Measurements from ENCODE around the gene RTP2.

DNA sequence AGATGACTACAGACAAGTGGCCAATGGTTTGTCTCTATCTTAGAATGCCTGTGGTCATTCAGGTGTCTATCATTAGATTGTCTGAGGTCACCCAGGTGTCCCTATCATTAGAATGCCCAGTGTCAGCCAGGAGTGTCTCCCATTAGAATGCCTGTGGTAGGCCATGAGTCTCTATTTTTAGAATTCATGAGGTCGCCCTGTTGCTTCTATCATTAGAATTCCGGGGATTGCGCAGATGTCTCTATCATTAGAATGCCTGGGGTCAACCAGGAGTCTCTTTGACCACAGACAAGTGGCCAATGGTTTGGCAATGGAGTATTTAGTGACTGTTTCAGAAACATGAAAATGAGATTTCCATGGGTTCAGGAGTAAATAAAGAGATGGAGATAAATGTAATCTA, 7.6 kb downstream of the RTP2 start:
- TF ChIP-seq EZH2 (IDR thresholded peaks at IDR 0.05; ENCODE audit: insufficient read depth, low read length): no peak
- TF ChIP-seq, protein P1, sequence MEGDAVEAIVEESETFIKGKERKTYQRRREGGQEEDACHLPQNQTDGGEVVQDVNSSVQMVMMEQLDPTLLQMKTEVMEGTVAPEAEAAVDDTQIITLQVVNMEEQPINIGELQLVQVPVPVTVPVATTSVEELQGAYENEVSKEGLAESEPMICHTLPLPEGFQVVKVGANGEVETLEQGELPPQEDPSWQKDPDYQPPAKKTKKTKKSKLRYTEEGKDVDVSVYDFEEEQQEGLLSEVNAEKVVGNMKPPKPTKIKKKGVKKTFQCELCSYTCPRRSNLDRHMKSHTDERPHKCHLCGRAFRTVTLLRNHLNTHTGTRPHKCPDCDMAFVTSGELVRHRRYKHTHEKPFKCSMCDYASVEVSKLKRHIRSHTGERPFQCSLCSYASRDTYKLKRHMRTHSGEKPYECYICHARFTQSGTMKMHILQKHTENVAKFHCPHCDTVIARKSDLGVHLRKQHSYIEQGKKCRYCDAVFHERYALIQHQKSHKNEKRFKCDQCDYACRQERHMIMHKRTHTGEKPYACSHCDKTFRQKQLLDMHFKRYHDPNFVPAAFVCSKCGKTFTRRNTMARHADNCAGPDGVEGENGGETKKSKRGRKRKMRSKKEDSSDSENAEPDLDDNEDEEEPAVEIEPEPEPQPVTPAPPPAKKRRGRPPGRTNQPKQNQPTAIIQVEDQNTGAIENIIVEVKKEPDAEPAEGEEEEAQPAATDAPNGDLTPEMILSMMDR (IDR thresholded peaks at IDR 0.05; ENCODE audit: insufficient read depth, low read depth, low read length): no peak
